ENCODE measurements around the gene C1orf232.

DNA sequence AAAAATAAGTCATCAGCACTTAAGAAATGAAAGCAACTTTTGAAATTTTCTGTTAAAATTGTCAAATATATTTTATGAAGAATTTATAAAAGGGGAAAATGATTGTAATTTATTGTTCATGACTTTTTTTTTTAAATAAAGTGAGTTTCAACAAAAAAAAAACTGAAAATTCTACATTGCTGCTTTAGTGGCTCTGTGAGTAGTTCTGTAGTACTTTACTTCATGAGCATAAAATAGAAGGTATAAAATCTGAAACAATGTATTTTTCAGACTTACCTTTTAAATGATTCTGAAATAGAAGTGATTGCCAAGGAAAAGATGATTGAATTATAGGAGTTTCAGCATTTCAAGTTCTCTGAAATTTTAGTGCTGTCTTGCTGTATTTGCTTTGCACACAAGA, 43.4 kb downstream of the C1orf232 start:
- TF ChIP-seq, protein P1, sequence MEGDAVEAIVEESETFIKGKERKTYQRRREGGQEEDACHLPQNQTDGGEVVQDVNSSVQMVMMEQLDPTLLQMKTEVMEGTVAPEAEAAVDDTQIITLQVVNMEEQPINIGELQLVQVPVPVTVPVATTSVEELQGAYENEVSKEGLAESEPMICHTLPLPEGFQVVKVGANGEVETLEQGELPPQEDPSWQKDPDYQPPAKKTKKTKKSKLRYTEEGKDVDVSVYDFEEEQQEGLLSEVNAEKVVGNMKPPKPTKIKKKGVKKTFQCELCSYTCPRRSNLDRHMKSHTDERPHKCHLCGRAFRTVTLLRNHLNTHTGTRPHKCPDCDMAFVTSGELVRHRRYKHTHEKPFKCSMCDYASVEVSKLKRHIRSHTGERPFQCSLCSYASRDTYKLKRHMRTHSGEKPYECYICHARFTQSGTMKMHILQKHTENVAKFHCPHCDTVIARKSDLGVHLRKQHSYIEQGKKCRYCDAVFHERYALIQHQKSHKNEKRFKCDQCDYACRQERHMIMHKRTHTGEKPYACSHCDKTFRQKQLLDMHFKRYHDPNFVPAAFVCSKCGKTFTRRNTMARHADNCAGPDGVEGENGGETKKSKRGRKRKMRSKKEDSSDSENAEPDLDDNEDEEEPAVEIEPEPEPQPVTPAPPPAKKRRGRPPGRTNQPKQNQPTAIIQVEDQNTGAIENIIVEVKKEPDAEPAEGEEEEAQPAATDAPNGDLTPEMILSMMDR (conservative IDR thresholded peaks at IDR 0.05; ENCODE audit: low read depth, low read length) = no peak
- TF ChIP-seq SMC3 (IDR thresholded peaks at IDR 0.05; ENCODE audit: low read depth, low read length) (no peak), POLR2A (IDR thresholded peaks at IDR 0.05; ENCODE audit: low read depth, low read length) (no peak), RCOR1 (IDR thresholded peaks at IDR 0.05; ENCODE audit: insufficient replicate concordance, low read length) (no peak), RAD21 (IDR thresholded peaks at IDR 0.05; ENCODE audit: low read length) (no peak), CHD1 (IDR thresholded peaks at IDR 0.05; ENCODE audit: low read depth, low read length) (no peak), FOS (IDR thresholded peaks at IDR 0.05; ENCODE audit: low read depth, low read length) (no peak), BHLHE40 (IDR thresholded peaks at IDR 0.05; ENCODE audit: low read depth, low read length) (no peak), NFE2L2 (IDR thresholded peaks at IDR 0.05; ENCODE audit: low read depth, low read length) (no peak), MAZ (IDR thresholded peaks at IDR 0.05; ENCODE audit: borderline replicate concordance, low read depth, low read length) (no peak), RFX5 (IDR thresholded peaks at IDR 0.05; ENCODE audit: low read depth, low read length) (no peak), CEBPB (IDR thresholded peaks at IDR 0.05; ENCODE audit: low read depth, low read length) (no peak), MXI1 (IDR thresholded peaks at IDR 0.05; ENCODE audit: borderline replicate concordance, low read depth, low read length) (no peak)
- TF ChIP-seq, protein P2, sequence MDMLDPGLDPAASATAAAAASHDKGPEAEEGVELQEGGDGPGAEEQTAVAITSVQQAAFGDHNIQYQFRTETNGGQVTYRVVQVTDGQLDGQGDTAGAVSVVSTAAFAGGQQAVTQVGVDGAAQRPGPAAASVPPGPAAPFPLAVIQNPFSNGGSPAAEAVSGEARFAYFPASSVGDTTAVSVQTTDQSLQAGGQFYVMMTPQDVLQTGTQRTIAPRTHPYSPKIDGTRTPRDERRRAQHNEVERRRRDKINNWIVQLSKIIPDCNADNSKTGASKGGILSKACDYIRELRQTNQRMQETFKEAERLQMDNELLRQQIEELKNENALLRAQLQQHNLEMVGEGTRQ (IDR thresholded peaks at IDR 0.05; ENCODE audit: low read depth, low read length) = no peak

Measured in IMR-90 (cell line).